ENCODE data around the gene ZBTB40.

Gene ZBTB40

GRCh38 chr1:22451702-22452480 lies at the start of gene ZBTB40:
Gene ZBTB40, plus strand, starts transcription at chr1:22451851. Its CDS starts 38,098 bp downstream, at chr1:22489949.
- peak; percentile 95 for DNase-seq (ENCODE audit: low spot score)

- no peak for DNase-seq (ENCODE audit: low spot score)
Measured at GRCh38 chr1:22402356-22403053, 49.1 kb upstream of the ZBTB40 start.

GRCh38 chr1:22404486-22404885 lies 47.2 kb upstream of the ZBTB40 start:
- no peak for DNase-seq (ENCODE audit: low spot score)

- no peak for DNase-seq (ENCODE audit: low spot score)
Measured at GRCh38 chr1:22406722-22407495, 44.7 kb upstream of the ZBTB40 start.

- DNase-seq (ENCODE audit: low spot score), result no peak
Measured at GRCh38 chr1:22408230-22408629, 43.4 kb upstream of the ZBTB40 start.

GRCh38 chr1:22410401-22410800 lies 41.2 kb upstream of the ZBTB40 start:
- DNase-seq (ENCODE audit: low spot score), result no peak

- no peak for DNase-seq (ENCODE audit: low spot score)
Measured at GRCh38 chr1:22410928-22411495, 40.6 kb upstream of the ZBTB40 start.

GRCh38 chr1:22411589-22411988 lies 40.1 kb upstream of the ZBTB40 start:
- DNase-seq (ENCODE audit: low spot score), result no peak

GRCh38 chr1:22412932-22413727 lies 38.5 kb upstream of the ZBTB40 start:
- DNase-seq (ENCODE audit: low spot score), result no peak

- no peak for DNase-seq (ENCODE audit: low spot score)
Measured at GRCh38 chr1:22413799-22414198, 37.9 kb upstream of the ZBTB40 start.

GRCh38 chr1:22414244-22414751 lies 37.4 kb upstream of the ZBTB40 start:
- DNase-seq (ENCODE audit: low spot score), result no peak

GRCh38 chr1:22415489-22415888 lies 36.2 kb upstream of the ZBTB40 start:
- DNase-seq (ENCODE audit: low spot score), result no peak

GRCh38 chr1:22416555-22417454 lies 34.8 kb upstream of the ZBTB40 start:
- DNase-seq (ENCODE audit: low spot score), result peak; percentile 78

- no peak for DNase-seq (ENCODE audit: low spot score)
Measured at GRCh38 chr1:22417466-22417865, 34.2 kb upstream of the ZBTB40 start.

- no peak for DNase-seq (ENCODE audit: low spot score)
Measured at GRCh38 chr1:22418312-22418711, 33.3 kb upstream of the ZBTB40 start.

GRCh38 chr1:22418933-22419382 lies 32.7 kb upstream of the ZBTB40 start:
- no peak for DNase-seq (ENCODE audit: low spot score)

- DNase-seq (ENCODE audit: low spot score), result peak; percentile 80
Measured at GRCh38 chr1:22420455-22421053, 31.1 kb upstream of the ZBTB40 start.

- DNase-seq (ENCODE audit: low spot score), result no peak
Measured at GRCh38 chr1:22426781-22427180, 24.9 kb upstream of the ZBTB40 start.

GRCh38 chr1:22428672-22429071 lies 23.0 kb upstream of the ZBTB40 start:
- DNase-seq (ENCODE audit: low spot score), result peak; percentile 79

- no peak for DNase-seq (ENCODE audit: low spot score)
Measured at GRCh38 chr1:22431965-22432364, 19.7 kb upstream of the ZBTB40 start.

Measured in RKO (cell line).